Adrenal gland (tissue), 12 donors: Measurements from ENCODE around the gene ZNF467. TPM values are rescaled to one million over a fixed set of nuclear protein-coding genes. Genes with fewer than 3 reads are reported as not detected.

Experiments
- DNase-seq, 7 donors: peaks; one replicate each; pipeline ENCODE4 v3.0.0-alpha.2; 2019 to 2020
- H3K27ac ChIP-seq, 5 donors: fragments of 200-600 bp; sonication (generic) in 4 of 5; 1 replicate in 3 of 5; 2 replicates in 2 of 5; pipeline versions ENCODE4 v1.5.1 to v1.8.0; 2016 to 2020; ENCODE audit warnings: mild to moderate bottlenecking in 1 of 5
- H3K27me3 ChIP-seq: fragments of 200-600 bp; 2 replicates; pipeline ENCODE4 v1.8.0; 2021
- H3K36me3 ChIP-seq, 2 donors: fragments of 200-600 bp; replicated peaks in 1 of 2; 1 replicate in 1 of 2; 2 replicates in 1 of 2; pipeline versions ENCODE4 v1.5.1 to v1.8.0; 2018 to 2022
- H3K4me1 ChIP-seq, 2 donors: fragments of 200-600 bp; replicated peaks in 1 of 2; 1 replicate in 1 of 2; 2 replicates in 1 of 2; pipeline versions ENCODE4 v1.5.1 to v1.8.0; 2018 to 2021
- H3K4me3 ChIP-seq, 4 donors: fragments of 200-600 bp; sonication (generic) in 3 of 4; one replicate each; pipeline ENCODE4 v1.5.1; 2016 to 2018
- H3K9me3 ChIP-seq, 3 donors: fragments of 200-600 bp; sonication (generic) in 1 of 3; replicated peaks in 1 of 3; 1 replicate in 2 of 3; 2 replicates in 1 of 3; pipeline versions ENCODE4 v1.5.1 to v1.8.0; 2016 to 2021
- CTCF ChIP-seq, 6 experiments: fragments of 450-650 bp in 4 of 6; fragments of 200-600 bp in 2 of 6; sonication (generic) in 1 of 6; IDR thresholded peaks; 1 replicate in 5 of 6; 2 replicates in 1 of 6; pipeline versions ENCODE4 v1.5.1 to v1.8.0; 2016 to 2021; ENCODE audit warnings: antibody characterized with exemption in 6 of 6, mild to moderate bottlenecking in 2 of 6, moderate library complexity in 1 of 6
- POLR2A ChIP-seq, 2 donors: fragments of 450-650 bp; IDR thresholded peaks; one replicate each; pipeline ENCODE4 v1.6.1; 2017; ENCODE audit warnings: antibody characterized with exemption in 2 of 2, mild to moderate bottlenecking in 2 of 2, moderate library complexity in 1 of 2
- WGBS, 4 donors: extraction: QIAGEN DNeasy Blood & Tissue Kit in 2 of 4; methylation state at CpG; one replicate each; pipeline versions ENCODE4 v1.1.5 to v1.1.7; 2013 to 2017; 5-methylcytosine and 5-hydroxymethylcytosine counted together
- intact Hi-C, 2 donors: fragments of 100-400 bp; cut with DNase I; formaldehyde crosslinking; loops; one replicate each; pipeline versions ENCODE4 v1.14.1 to v1.15.0; 2022 to 2023
- polyA plus RNA-seq, 3 donors: library from polyadenylated mRNA; stranded (reverse); fragments of 200-250 nt in 2 of 3; fragments of 350-450 nt in 1 of 3; fragmentation: Illumina TruSeq in 1 of 3; extraction: RNeasy Lipid Tissue Mini Kit (QIAGEN cat#74804) in 1 of 3; gene quantifications; one replicate each; pipeline ENCODE4 v1.2.3, GENCODE V29; 2013 to 2014
- total RNA-seq, 9 donors: library from RNA; depleted of rRNA in 4 of 9; stranded (reverse); fragments of >200 nt in 4 of 9; fragments of 120-200 nt in 1 of 9; fragmentation: NEBNext Ultra II Directional in 1 of 9; extraction: Animal tissue kit (Norgen Biotek cat#: 25700) in 1 of 9; gene quantifications; one replicate each; pipeline versions ENCODE4 v1.1.0 to v1.2.4, GENCODE V29; 2013 to 2023
- donor health status: healthy with polysubstance abuse.
- donor health status: Bipolar disorder and iron deficiency.
- donor health status: DM: yes; HTN: yes; CAD: no.
- donor health status: DM: no; HTN: no; CAD: no.
- donor health status: DM: no; HTN: no; CAD: no.
- donor health status: DM: yes; HTN: yes; CAD: no.

Gene ZNF467
- total and polyA plus RNA-seq, 12 donors: 1.2 to 44.2 (median 18.6) TPM

GRCh38 chr7:149792220-149792595 lies 18.8 kb upstream of the ZNF467 start:
- intact Hi-C loops: no loop called here
- H3K9me3 ChIP-seq: no peaks in the 10 kb centered on the region
- H3K27me3 ChIP-seq: peaks cover 29% of the 10 kb centered on the region
- no peak overlapping the region for H3K27ac ChIP-seq
- 67 to 74% methylated on average over 15 of the region's 15 CpGs; no CpG with 5 or more reads in 2 of the 4 donors for WGBS, 4 donors
- no peak overlapping the region for H3K4me3 ChIP-seq
- peaks cover 0 to 5% of the 10 kb centered on the region in 2 donors for H3K4me1 ChIP-seq
- no peak for TF ChIP-seq CTCF (IDR thresholded peaks at IDR 0.05)
- TF ChIP-seq POLR2A (IDR thresholded peaks at IDR 0.05): no peak
- no peaks in the 10 kb centered on the region for H3K36me3 ChIP-seq
- no peak for DNase-seq

- Histone ChIP-seq H3K4me3 (no peak overlapping the region), H3K4me1 (peaks cover 0 to 5% of the 10 kb centered on the region in 2 donors), H3K27me3 (peaks cover 29% of the 10 kb centered on the region), H3K9me3 (no peaks in the 10 kb centered on the region), H3K36me3 (no peaks in the 10 kb centered on the region), H3K27ac (no peak overlapping the region)
- 75 to 93% (median 90%) methylated on average over 8 to 21 of the region's 21 CpGs for WGBS, 4 donors
- TF ChIP-seq POLR2A (IDR thresholded peaks at IDR 0.05) (no peak), CTCF (IDR thresholded peaks at IDR 0.05) (no peak)
- intact Hi-C loops: no loop called here
- DNase-seq: no peak
Measured at GRCh38 chr7:149791411-149792219, 18.2 kb upstream of the ZNF467 start.

- Histone ChIP-seq H3K4me1 (peaks cover 0 to 5% of the 10 kb centered on the region in 2 donors), H3K9me3 (no peaks in the 10 kb centered on the region), H3K4me3 (no peak overlapping the region), H3K36me3 (no peaks in the 10 kb centered on the region), H3K27ac (no peak overlapping the region), H3K27me3 (peaks cover 29% of the 10 kb centered on the region)
- DNase-seq: no peak
- 90 to 94% (median 91%) methylated on average over 8 to 14 of the region's 14 CpGs for WGBS, 4 donors
- TF ChIP-seq POLR2A (IDR thresholded peaks at IDR 0.05): no peak
- TF ChIP-seq CTCF (IDR thresholded peaks at IDR 0.05): no peak
- intact Hi-C loops: no loop called here
Measured at GRCh38 chr7:149790754-149791360, 17.5 kb upstream of the ZNF467 start.

- peak in 5 of 7 donors; percentile 31 to 60 (median 53) for DNase-seq
- Histone ChIP-seq H3K9me3 (no peaks in the 10 kb centered on the region), H3K36me3 (no peaks in the 10 kb centered on the region), H3K4me1 (peaks cover 0 to 5% of the 10 kb centered on the region in 2 donors), H3K27ac (no peak overlapping the region), H3K4me3 (no peak overlapping the region), H3K27me3 (peaks cover 29% of the 10 kb centered on the region)
- TF ChIP-seq CTCF (IDR thresholded peaks at IDR 0.05) (peak in 4 of 6 experiments; percentile 21 to 60 (median 52)), POLR2A (IDR thresholded peaks at IDR 0.05) (no peak)
- WGBS, 4 donors: 5 to 10% (median 7%) methylated on average over 2 to 56 of the region's 56 CpGs
- intact Hi-C loops: no loop called here
Measured at GRCh38 chr7:149790146-149790548, 16.8 kb upstream of the ZNF467 start.
